Smooth muscle cell (in vitro differentiated cells): Measurements from ENCODE around the gene TMCO2. TPM values are rescaled to one million over a fixed set of nuclear protein-coding genes. Genes with fewer than 3 reads are reported as not detected.

Experiments used
- DNase-seq: peaks from one replicate; lab custom pipeline; 2025; ENCODE audit not compliant: unreplicated experiment; lab: John Stamatoyannopoulos, UW
- H2AFZ ChIP-seq: fragments of 200-600 bp; sonication (generic); 2 replicates; pipeline ENCODE4 v1.6.0; 2016; ENCODE audit warnings: antibody characterized with exemption, low read depth, mild to moderate bottlenecking
- H3F3A ChIP-seq: fragments of 200-600 bp; sonication (generic); 2 replicates; pipeline ENCODE4 v1.6.0; 2017; ENCODE audit warnings: antibody characterized with exemption, low read depth
- H3K27ac ChIP-seq: fragments of 200-600 bp; sonication (generic); 2 replicates; pipeline ENCODE4 v1.5.1; 2016; ENCODE audit warnings: low read depth, mild to moderate bottlenecking
- H3K27me3 ChIP-seq: fragments of 200-600 bp; sonication (generic); 2 replicates; pipeline ENCODE4 v1.6.1; 2016; ENCODE audit warnings: low read depth, mild to moderate bottlenecking
- H3K36me3 ChIP-seq: fragments of 200-600 bp; sonication (generic); 2 replicates; pipeline ENCODE4 v1.5.1; 2016; ENCODE audit warnings: low read depth
- H3K4me1 ChIP-seq: fragments of 200-600 bp; sonication (generic); 2 replicates; pipeline ENCODE4 v1.5.1; 2016; ENCODE audit warnings: low read depth
- H3K4me2 ChIP-seq: fragments of 200-600 bp; sonication (generic); 2 replicates; pipeline ENCODE4 v1.6.0; 2016; ENCODE audit warnings: mild to moderate bottlenecking
- H3K4me3 ChIP-seq: fragments of 200-600 bp; sonication (generic); 2 replicates; pipeline ENCODE4 v1.5.1; 2016; ENCODE audit warnings: mild to moderate bottlenecking
- H3K79me2 ChIP-seq: fragments of 200-600 bp; sonication (generic); 2 replicates; pipeline ENCODE4 v1.6.0; 2016; ENCODE audit warnings: low read depth, mild to moderate bottlenecking
- H3K9ac ChIP-seq: fragments of 200-600 bp; sonication (generic); 2 replicates; pipeline ENCODE4 v1.6.0; 2016; ENCODE audit warnings: low read depth
- H3K9me3 ChIP-seq: fragments of 200-600 bp; sonication (generic); replicated peaks from 2 replicates; pipeline ENCODE4 v1.5.1; 2016; ENCODE audit warnings: low read depth
- H4K20me1 ChIP-seq: fragments of 200-600 bp; sonication (generic); 2 replicates; pipeline ENCODE4 v1.6.0; 2016; ENCODE audit warnings: low read depth
- WGBS: methylation state at CpG from one replicate; pipeline ENCODE4 v1.1.7; 2016; ENCODE audit warnings: low lambda C conversion rate; 5-methylcytosine and 5-hydroxymethylcytosine counted together
- polyA plus RNA-seq: library from polyadenylated mRNA; unstranded; fragments of >200 nt; fragmentation: Nextera tagmentation; extraction: Ambion mirVana; gene quantifications from 2 replicates; pipeline ENCODE4 v1.2.1, GENCODE V29; 2016
- total RNA-seq: library from RNA; depleted of rRNA; stranded (reverse); fragments of >200 nt; gene quantifications from 2 replicates; pipeline ENCODE4 v1.2.3, GENCODE V29; 2014
- TF ChIP-seq, protein P1 (sequence below): fragments of 200-600 bp; sonication (generic); IDR thresholded peaks from 2 replicates; pipeline ENCODE4 v1.5.1; 2017; ENCODE audit warnings: borderline replicate concordance, mild to moderate bottlenecking, antibody characterized with exemption; ENCODE audit not compliant: insufficient read depth, poor library complexity, severe bottlenecking

TMCO2 gene
- total RNA-seq (not detected in 2 replicates), polyA plus RNA-seq (not detected in 2 replicates)

- Histone ChIP-seq H3K36me3 (no peaks in the 10 kb centered on the region), H3K79me2 (no peaks in the 10 kb centered on the region), H3K9ac (no peak within 1 kb of the TSS), H3F3A (peaks cover 5% of the 10 kb centered on the region), H3K27ac (no peak within 1 kb of the TSS), H3K4me1 (no peaks in the 10 kb centered on the region), H3K9me3 (no peaks in the 10 kb centered on the region), H4K20me1 (no peaks in the 10 kb centered on the region), H3K4me3 (no peak within 1 kb of the TSS), H3K27me3 (no peaks in the 10 kb centered on the region), H3K4me2 (no peak within 1 kb of the TSS), H2AFZ (no peak within 1 kb of the TSS)
- DNase-seq = no peak
- 92% methylated on average over 1 of the region's 1 CpG for WGBS
- TF ChIP-seq, protein P1, sequence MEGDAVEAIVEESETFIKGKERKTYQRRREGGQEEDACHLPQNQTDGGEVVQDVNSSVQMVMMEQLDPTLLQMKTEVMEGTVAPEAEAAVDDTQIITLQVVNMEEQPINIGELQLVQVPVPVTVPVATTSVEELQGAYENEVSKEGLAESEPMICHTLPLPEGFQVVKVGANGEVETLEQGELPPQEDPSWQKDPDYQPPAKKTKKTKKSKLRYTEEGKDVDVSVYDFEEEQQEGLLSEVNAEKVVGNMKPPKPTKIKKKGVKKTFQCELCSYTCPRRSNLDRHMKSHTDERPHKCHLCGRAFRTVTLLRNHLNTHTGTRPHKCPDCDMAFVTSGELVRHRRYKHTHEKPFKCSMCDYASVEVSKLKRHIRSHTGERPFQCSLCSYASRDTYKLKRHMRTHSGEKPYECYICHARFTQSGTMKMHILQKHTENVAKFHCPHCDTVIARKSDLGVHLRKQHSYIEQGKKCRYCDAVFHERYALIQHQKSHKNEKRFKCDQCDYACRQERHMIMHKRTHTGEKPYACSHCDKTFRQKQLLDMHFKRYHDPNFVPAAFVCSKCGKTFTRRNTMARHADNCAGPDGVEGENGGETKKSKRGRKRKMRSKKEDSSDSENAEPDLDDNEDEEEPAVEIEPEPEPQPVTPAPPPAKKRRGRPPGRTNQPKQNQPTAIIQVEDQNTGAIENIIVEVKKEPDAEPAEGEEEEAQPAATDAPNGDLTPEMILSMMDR = no peak
Measured at GRCh38 chr1:40247655-40248054, at the start of gene TMCO2. TMCO2 (plus strand) TSS chr1:40247937; CDS start chr1:40247994, 57 bp downstream.

GRCh38 chr1:40199126-40199525, 48.6 kb upstream of the TMCO2 start:
- peaks cover 11% of the 10 kb centered on the region for H3K36me3 ChIP-seq
- H3K9ac ChIP-seq = no peak overlapping the region
- H3K4me1 ChIP-seq = no peaks in the 10 kb centered on the region
- H3F3A ChIP-seq = no peaks in the 10 kb centered on the region
- no peaks in the 10 kb centered on the region for H3K9me3 ChIP-seq
- H3K79me2 ChIP-seq = peaks cover 21% of the 10 kb centered on the region
- H3K4me3 ChIP-seq = no peak overlapping the region
- no peaks in the 10 kb centered on the region for H3K27me3 ChIP-seq
- H3K27ac ChIP-seq = no peak overlapping the region
- TF ChIP-seq, protein P1 = no peak
- peaks cover 67% of the 10 kb centered on the region for H4K20me1 ChIP-seq
- no peak overlapping the region for H3K4me2 ChIP-seq
- no peak overlapping the region for H2AFZ ChIP-seq
- WGBS = 97% methylated on average over 3 of the region's 3 CpGs
- no peak for DNase-seq

DNA sequence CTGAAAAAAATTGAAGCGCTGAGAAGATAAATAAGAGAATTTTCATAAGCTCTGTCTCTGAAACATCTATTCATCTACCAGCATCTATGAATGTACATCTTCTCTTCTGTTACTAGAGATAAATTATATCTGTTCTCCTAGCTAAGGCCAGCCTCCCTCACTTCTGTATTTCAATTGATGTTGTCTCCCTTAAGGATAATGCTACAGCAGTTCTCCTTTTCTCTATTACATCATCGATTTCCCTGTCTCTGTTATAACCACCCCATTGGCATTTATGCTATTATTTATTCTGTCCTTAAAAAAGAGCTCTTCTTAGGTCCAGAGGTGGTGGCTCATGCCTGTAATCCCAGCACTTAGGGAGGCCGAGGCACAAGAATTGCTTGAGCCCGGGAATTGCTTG, 42.9 kb upstream of the TMCO2 start:
- Histone ChIP-seq H3K4me1 (no peaks in the 10 kb centered on the region), H3F3A (no peaks in the 10 kb centered on the region), H3K4me2 (no peak overlapping the region), H2AFZ (no peak overlapping the region), H3K4me3 (no peak overlapping the region), H3K9ac (no peak overlapping the region), H3K9me3 (no peaks in the 10 kb centered on the region), H4K20me1 (peaks cover 87% of the 10 kb centered on the region), H3K27me3 (no peaks in the 10 kb centered on the region), H3K79me2 (peaks cover 22% of the 10 kb centered on the region), H3K27ac (no peak overlapping the region), H3K36me3 (peaks cover 6% of the 10 kb centered on the region)
- WGBS = 99% methylated on average over 4 of the region's 4 CpGs
- no peak for DNase-seq
- TF ChIP-seq, protein P1 = no peak

GRCh38 chr1:40210511-40211204, 37.1 kb upstream of the TMCO2 start:
- H3F3A ChIP-seq = no peaks in the 10 kb centered on the region
- DNase-seq = no peak
- H3K27me3 ChIP-seq = no peaks in the 10 kb centered on the region
- no peak overlapping the region for H3K4me2 ChIP-seq
- H3K79me2 ChIP-seq = peaks cover 8% of the 10 kb centered on the region
- no peak overlapping the region for H3K9ac ChIP-seq
- TF ChIP-seq, protein P1 = no peak
- 99% methylated on average over 3 of the region's 3 CpGs for WGBS
- H3K4me1 ChIP-seq = no peaks in the 10 kb centered on the region
- peaks cover 92% of the 10 kb centered on the region for H4K20me1 ChIP-seq
- H3K9me3 ChIP-seq = no peaks in the 10 kb centered on the region
- no peak overlapping the region for H3K4me3 ChIP-seq
- no peak overlapping the region for H2AFZ ChIP-seq
- H3K27ac ChIP-seq = no peak overlapping the region
- H3K36me3 ChIP-seq = no peaks in the 10 kb centered on the region
